Measurements from ENCODE around the gene ATXN1.

DNA sequence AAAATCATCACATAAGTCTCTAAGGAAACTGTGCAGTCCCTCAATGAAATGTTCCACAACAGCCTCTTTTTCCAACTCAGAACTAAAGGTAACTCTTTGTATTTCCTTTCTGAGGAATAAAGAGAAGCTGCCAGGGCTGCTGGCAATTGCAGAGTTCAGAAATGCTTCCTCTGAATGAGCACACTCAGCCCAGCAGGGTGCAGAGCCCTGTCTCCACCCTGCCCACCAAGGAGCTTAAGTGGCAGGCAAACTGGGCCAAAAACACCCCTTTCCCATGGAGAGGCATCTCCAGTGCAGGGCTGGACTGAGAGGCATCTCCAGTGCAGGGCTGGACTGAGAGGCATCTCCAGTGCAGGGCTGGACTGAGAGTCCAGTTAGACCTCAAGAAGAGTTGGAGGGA is 267.5 kb downstream of the ATXN1 start:
- TF ChIP-seq, protein P1, sequence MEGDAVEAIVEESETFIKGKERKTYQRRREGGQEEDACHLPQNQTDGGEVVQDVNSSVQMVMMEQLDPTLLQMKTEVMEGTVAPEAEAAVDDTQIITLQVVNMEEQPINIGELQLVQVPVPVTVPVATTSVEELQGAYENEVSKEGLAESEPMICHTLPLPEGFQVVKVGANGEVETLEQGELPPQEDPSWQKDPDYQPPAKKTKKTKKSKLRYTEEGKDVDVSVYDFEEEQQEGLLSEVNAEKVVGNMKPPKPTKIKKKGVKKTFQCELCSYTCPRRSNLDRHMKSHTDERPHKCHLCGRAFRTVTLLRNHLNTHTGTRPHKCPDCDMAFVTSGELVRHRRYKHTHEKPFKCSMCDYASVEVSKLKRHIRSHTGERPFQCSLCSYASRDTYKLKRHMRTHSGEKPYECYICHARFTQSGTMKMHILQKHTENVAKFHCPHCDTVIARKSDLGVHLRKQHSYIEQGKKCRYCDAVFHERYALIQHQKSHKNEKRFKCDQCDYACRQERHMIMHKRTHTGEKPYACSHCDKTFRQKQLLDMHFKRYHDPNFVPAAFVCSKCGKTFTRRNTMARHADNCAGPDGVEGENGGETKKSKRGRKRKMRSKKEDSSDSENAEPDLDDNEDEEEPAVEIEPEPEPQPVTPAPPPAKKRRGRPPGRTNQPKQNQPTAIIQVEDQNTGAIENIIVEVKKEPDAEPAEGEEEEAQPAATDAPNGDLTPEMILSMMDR (IDR thresholded peaks at IDR 0.05): no peak
- TF ChIP-seq EP300 (IDR thresholded peaks at IDR 0.05; ENCODE audit: low read depth) (no peak), POLR2A (IDR thresholded peaks at IDR 0.05) (no peak), POLR2AphosphoS5 (IDR thresholded peaks at IDR 0.05) (no peak)

Measured in transverse colon (tissue), 4 donors.